ENCODE data around the gene NKAIN4.

NKAIN4 gene

GRCh38 chr20:63273059-63273579, 18.9 kb upstream of the NKAIN4 start:
- no peak for DNase-seq

GRCh38 chr20:63272105-63273058, 18.1 kb upstream of the NKAIN4 start, which contains the start of gene ARFGAP1:
Gene ARFGAP1, plus strand, starts transcription at chr20:63272813. Its CDS starts 2,768 bp downstream, at chr20:63275581.
- peak; percentile 77 for DNase-seq

DNA sequence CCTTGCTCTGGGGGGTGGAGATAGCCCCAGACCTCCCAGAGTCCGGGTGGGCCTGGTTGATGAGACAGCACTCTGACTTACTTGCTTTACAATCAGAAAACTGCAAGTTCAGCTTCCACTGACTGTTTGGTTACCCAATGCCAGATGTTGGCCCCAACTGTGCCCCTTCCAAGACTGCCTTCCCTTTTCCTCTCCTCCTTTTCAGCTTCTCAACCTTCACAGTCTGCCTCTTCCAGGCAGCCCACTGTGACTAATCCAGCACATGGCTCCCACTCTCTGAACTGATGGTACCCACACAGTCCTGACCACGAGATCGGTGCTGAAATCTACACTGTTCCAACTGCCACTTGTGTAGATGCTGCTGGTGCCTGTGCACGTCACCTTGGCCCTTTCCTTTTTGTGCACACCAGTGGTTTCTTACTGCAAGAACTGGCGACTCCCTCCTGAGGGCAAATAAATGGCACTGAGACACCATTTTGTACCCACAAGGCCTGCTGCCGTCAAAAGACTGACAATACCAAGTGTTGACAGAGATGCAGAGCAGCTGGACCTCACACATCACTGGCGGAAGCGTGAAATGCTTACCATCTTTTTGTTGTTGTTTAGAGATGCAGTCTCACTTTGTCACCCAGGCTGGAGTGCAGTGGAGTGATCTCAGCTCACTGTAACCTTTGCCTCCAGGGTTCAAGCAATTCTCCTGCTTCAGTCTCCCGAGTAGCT, 16.5 kb upstream of the NKAIN4 start:
- DNase-seq, result no peak

DNA sequence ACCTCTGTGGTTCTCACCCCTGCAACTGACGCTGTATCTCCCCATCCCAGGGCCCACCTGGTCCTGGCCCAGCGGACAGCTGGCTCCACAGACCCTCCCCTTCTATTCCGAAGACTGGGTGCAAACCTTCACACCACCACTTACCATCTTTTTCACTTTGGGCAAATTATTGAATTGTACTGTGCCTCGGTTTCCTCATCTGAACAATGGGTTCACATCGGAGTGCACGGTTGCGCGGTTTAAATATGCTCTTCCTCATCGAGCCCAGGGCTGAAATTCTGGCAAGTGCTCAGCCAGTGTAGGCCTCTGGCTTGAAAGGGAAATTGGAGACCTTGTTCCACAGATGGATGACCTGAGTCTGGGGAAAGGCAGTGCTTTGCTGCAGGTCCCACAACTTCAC, 15.5 kb upstream of the NKAIN4 start:
- DNase-seq, result no peak

DNA sequence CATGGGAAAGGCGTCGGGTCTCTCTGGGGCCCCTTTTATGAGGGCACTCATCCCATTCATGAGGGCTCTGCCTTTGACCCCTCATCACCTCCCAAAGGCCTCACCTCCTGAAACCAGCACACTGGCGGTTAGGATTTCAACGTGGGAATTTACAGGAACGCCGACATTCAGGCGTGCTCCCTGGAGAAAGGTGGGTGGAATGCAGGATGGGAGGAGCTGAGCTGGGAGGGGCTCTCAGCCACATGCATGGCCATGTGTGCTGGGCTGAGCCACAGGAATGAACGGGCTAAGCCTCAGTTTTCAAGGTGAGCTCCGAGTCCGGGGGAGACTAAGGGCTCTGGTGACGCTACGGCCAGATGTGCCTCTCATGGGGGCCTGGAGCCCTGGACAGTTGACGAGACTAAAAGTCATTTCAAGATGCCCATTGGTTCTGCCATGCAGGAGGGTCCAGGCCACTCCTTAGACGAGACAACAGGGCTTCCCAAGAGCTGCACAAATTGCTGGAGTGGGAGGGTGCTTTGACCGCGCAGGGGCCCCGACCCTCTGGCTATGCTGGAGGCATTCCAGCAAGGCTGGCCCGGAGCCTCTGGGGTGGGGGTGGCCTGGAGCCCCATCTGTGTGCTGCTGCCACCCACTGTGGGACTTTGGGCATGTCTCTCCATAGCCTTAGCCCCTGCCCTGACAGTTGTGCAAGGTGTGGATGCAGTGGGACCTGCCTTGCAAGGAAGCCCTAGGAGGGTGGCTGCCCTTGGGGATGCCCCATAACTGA, 14.6 kb upstream of the NKAIN4 start:
- DNase-seq, result no peak

- DNase-seq, result no peak
Measured at GRCh38 chr20:63268256-63268655, 14.0 kb upstream of the NKAIN4 start.

GRCh38 chr20:63267691-63268090, 13.4 kb upstream of the NKAIN4 start:
- DNase-seq, result no peak

- no peak for DNase-seq
Measured at GRCh38 chr20:63265891-63266515, 11.7 kb upstream of the NKAIN4 start.

- no peak for DNase-seq
Measured at GRCh38 chr20:63264519-63264918, 10.3 kb upstream of the NKAIN4 start.

- DNase-seq, result no peak
Measured at GRCh38 chr20:63264000-63264399, 9.7 kb upstream of the NKAIN4 start.

GRCh38 chr20:63262836-63263235, 8.6 kb upstream of the NKAIN4 start:
- no peak for DNase-seq

- DNase-seq, result no peak
Measured at GRCh38 chr20:63261795-63262528, 7.7 kb upstream of the NKAIN4 start.

DNA sequence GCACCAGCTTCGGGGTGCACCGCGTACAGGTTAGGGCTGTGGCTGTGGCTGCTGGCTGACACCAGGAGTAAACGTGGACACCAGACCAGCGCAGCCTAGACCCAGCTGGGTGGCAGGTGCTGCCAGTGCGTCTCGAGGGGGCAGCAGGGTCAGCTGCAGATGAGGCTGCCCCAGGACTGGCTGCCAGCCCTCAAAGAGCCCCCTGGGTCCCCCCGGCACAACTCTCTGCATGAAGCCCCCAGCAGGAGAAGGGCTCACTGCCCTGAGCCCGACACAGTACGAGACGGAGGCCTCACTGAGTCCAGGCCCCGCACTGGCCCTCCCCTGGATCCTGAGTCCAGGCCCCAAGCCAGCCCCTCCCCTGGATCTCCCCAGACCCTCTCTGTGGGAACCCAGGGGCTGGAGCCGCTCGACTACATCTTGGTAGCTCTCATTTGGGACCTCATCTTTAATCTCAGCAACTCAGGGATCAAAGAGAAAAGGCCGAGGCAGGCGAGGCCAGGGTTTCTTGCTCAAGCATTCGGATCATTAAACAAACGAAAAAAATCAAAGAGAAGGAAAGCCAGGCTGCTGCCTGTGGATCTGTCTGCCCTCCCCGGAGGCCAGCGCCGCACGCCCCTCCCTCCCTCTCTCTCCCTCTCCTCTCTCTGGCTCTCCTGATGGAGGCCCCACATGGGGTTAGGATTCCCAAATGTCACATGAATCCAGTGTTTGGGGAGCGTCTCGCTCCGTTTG, 7.0 kb upstream of the NKAIN4 start:
- DNase-seq, result no peak

- no peak for DNase-seq
Measured at GRCh38 chr20:63260521-63260920, 6.3 kb upstream of the NKAIN4 start.

- no peak for DNase-seq
Measured at GRCh38 chr20:63259734-63260460, 5.6 kb upstream of the NKAIN4 start.

GRCh38 chr20:63258781-63259180, 4.5 kb upstream of the NKAIN4 start:
- DNase-seq, result no peak

DNA sequence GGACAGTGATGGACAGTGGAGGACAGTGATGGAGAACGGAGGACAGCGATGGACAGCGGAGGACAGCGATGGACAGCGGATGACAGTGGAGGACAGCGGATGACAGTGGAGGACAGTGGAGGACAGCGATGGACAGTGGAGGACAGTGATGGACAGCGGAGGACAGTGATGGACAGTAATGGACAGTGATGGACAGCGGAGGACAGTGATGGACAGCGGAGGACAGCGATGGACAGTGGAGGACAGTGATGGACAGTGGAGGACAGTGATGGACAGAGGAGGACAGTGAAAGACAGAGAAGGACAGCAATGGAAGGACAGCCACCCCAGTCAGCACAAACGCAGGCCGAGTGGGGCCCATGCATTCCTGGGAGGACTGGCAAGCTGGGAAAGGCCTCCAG, 3.4 kb upstream of the NKAIN4 start:
- DNase-seq, result no peak

DNA sequence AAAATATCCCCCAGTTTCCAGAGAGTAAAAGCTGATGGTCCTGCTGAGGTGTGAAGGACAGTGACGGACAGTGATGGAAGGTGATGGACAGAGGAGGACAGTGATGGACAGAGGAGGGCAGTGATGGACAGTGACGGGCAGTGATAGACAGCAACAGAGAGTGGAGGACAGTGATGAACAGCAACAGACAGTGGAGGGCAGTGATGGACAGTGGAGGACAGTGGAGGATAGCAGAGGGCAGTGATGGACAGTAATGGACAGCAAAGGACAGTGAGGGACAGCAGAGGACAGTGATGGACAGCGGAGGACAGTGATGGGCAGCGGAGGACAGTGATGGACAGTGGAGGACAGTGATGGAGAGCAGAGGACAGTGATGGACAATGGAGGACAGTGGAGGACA, 2.7 kb upstream of the NKAIN4 start:
- DNase-seq, result no peak

GRCh38 chr20:63255931-63256704, 1.9 kb upstream of the NKAIN4 start:
- no peak for DNase-seq
